GM20000 (cell line): ENCODE measurements around the gene NADK.

Experiments
- DNase-seq: peaks from one replicate; pipeline ENCODE4 v3.0.0; 2012; ENCODE audit warnings: low spot score
- TF ChIP-seq, protein P1 (sequence below): IDR thresholded peaks from 2 replicates; pipeline ENCODE4 v1.5.1; 2012; ENCODE audit warnings: mild to moderate bottlenecking, control low read depth; ENCODE audit errors: extremely low read depth, missing control alignments

NADK gene, protein sequence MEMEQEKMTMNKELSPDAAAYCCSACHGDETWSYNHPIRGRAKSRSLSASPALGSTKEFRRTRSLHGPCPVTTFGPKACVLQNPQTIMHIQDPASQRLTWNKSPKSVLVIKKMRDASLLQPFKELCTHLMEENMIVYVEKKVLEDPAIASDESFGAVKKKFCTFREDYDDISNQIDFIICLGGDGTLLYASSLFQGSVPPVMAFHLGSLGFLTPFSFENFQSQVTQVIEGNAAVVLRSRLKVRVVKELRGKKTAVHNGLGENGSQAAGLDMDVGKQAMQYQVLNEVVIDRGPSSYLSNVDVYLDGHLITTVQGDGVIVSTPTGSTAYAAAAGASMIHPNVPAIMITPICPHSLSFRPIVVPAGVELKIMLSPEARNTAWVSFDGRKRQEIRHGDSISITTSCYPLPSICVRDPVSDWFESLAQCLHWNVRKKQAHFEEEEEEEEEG

DNA sequence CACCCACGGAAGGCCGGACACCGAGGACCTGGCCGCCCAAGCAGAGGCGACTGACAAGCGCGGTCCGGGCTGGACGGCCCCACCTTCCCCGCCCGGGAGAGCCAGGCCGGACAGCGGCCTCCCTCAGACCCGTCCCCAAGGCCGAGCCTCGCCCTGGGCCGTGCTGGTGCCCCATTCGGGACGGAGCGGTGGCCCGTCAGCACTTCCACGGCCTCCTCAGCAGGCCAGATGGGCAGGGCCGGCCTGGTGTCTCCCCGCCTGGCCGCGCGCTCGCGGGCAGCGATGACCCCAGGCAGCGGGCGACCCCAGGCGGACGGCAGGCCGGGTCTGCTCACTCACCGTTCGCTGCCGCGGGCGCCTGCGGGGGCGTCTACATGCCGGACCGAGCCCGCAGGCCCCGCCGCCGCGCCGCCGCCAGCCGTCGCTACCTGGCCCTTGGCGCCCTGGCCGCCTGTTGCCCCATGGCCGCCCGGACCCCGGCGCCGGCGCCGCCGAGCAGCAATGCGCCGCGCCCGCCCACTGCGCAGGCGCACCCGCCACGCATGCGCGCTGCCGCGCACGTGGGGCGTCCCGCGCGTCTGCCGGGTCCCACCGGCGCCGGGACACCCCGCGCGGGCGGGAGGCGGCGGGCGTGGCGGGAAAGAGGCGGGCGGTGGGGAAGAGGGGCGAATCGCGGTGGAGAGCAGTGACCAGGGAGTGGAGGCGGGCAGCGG, at the start of gene NADK:
Gene NADK, minus strand, starts transcription at position 521 of the 713 bp plus-strand sequence. CDS start 13,064 bp downstream, outside the sequence.
- TF ChIP-seq, protein P1, sequence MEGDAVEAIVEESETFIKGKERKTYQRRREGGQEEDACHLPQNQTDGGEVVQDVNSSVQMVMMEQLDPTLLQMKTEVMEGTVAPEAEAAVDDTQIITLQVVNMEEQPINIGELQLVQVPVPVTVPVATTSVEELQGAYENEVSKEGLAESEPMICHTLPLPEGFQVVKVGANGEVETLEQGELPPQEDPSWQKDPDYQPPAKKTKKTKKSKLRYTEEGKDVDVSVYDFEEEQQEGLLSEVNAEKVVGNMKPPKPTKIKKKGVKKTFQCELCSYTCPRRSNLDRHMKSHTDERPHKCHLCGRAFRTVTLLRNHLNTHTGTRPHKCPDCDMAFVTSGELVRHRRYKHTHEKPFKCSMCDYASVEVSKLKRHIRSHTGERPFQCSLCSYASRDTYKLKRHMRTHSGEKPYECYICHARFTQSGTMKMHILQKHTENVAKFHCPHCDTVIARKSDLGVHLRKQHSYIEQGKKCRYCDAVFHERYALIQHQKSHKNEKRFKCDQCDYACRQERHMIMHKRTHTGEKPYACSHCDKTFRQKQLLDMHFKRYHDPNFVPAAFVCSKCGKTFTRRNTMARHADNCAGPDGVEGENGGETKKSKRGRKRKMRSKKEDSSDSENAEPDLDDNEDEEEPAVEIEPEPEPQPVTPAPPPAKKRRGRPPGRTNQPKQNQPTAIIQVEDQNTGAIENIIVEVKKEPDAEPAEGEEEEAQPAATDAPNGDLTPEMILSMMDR = peak; percentile 0
- DNase-seq = peak; percentile 96

DNA sequence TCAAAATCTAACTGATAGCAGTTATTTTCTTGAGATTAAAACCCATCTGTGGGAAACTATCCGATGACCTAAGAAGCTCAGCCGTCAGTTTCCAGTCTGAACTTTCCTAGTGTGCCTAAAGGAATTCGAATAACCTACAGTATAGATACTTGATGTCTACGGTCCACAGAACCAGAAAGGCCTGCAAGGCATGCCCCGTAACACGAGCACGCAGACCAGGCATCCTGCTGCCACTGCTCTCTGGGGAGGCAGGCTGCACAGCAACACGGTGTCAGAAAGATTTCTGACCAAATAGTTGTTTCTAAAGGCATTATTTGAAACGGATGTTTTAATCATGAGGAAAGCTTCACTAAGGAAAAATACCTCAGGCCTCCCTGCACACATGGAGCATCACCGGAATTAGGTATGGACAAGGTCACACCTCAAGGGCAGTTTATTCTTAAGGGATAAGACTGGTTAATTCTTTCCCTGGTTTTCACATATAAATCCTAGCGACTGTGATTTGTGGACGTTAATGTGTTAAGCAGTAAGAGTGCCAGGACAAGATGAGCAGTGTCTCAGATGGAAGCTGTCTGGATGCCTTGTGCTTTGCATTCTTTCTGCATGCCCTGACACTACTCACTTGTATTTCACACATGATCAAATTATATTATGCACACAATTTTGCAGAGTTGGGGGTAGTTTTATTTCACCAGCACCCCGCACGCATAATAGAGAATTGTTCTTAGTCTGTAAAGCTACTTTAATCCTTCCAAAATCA, 49.0 kb upstream of the NADK start:
- DNase-seq = no peak
- TF ChIP-seq, protein P1 = no peak

DNA sequence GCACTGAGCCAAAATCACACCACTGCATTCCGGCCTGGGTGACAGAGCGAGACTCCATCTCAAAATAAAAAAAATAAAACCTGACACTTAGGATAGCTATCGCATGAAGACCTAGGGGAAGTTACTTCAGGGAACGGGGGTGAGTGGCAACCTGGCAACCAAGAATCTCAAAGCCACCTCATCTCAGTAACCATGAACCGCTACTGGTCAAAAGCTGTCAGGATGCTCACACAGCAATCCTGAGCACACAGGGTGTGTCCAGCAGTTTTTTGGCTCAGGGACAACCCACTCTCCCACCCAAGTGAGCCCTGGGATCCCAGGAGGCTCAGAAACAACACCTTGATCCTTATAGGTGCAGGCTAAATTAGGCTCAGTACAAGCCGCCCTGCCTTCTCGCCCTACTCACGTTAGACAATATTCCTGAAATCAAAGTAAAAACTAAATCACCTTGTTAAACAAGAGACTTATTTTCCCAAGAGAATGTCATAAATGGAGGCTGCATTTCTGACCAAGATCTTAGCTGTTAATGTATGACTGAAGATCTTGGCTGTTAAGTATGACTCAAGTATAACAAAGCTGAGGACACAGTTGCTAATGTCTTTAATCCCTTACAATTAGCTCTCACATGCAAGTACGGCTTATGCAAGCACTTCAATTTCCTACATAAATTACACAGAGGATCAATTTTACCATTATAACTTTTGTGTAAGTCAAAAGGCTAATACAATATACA, 48.3 kb upstream of the NADK start:
- DNase-seq = no peak
- TF ChIP-seq, protein P1 = no peak

DNA sequence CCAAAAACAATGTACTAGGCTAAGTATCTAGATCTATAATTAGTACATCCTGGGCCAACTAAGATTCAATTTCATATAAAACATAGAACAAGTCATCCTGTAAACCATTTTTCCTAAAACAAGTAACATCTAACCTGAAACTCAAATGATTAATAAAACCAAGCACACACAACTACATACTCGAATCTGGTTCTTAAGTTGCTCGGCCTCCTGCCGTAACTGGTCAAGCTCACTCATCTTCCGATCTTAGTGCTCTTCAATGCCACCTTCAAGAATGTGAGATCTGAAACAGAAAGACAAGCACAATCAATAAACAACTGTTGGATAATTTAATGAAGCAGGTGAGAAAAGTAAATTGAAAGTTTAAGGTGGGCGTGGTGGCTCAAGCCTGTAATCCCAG, 46.9 kb upstream of the NADK start:
- TF ChIP-seq, protein P1 = no peak
- no peak for DNase-seq

DNA sequence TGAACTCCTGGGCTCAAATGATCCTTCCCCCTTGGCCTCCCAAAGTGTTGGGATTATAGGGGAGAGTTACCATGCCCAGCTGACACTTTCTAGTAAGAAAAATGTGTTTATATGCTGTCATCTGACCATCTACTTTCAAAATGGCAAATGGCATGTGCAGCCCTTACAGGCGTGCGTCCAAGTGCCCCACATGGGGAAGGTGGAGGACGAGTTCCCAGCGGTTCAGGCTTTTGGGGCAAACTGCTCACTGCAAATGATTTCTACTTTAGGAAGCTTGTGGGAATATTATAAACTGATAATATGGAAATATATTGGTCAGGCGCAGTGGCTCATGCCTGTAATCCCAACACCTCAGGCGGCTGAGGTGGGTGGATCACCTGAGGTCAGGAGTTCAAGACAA, 41.5 kb upstream of the NADK start:
- TF ChIP-seq, protein P1 = no peak
- DNase-seq = no peak

DNA sequence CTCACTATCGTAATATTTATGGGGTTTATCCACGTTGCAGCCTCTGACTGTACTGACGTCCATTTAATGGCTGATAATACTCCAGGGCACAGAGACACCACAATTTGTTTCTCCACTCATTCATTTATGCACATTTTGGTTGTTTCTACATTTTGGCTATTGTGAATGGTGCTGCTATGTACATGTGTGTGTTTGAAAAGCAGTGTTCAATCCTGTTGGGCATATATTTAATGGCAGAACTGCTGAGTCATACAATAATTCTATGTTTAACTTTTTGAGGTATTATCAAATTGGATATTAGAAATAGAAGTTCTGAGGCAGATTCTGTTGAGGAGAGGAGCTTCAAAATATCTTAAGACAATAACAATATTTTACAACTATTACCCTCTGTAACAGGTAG, 39.0 kb upstream of the NADK start:
- no peak for DNase-seq
- TF ChIP-seq, protein P1 = no peak
